OCI-LY7 (cell line): ENCODE measurements around the gene LRRC56.

Experiments used
- EZH2phosphoT487 ChIP-seq: fragments of 200-600 bp; sonication (generic); IDR thresholded peaks from 2 replicates; pipeline ENCODE4 v1.6.1; 2018; ENCODE audit warnings: low read depth, borderline replicate concordance, mild to moderate bottlenecking, mixed run types, antibody characterized with exemption, low read length, moderate library complexity, mixed read lengths
- TF ChIP-seq, protein P1 (sequence below): fragments of 200-600 bp; sonication (generic); conservative IDR thresholded peaks from 2 replicates; pipeline ENCODE4 v1.5.1; 2014; ENCODE audit warnings: mild to moderate bottlenecking, antibody characterized with exemption, low read length, moderate library complexity, mixed read lengths

GRCh38 chr11:550021-550745, 12.9 kb downstream of the LRRC56 start:
- TF ChIP-seq, protein P1, sequence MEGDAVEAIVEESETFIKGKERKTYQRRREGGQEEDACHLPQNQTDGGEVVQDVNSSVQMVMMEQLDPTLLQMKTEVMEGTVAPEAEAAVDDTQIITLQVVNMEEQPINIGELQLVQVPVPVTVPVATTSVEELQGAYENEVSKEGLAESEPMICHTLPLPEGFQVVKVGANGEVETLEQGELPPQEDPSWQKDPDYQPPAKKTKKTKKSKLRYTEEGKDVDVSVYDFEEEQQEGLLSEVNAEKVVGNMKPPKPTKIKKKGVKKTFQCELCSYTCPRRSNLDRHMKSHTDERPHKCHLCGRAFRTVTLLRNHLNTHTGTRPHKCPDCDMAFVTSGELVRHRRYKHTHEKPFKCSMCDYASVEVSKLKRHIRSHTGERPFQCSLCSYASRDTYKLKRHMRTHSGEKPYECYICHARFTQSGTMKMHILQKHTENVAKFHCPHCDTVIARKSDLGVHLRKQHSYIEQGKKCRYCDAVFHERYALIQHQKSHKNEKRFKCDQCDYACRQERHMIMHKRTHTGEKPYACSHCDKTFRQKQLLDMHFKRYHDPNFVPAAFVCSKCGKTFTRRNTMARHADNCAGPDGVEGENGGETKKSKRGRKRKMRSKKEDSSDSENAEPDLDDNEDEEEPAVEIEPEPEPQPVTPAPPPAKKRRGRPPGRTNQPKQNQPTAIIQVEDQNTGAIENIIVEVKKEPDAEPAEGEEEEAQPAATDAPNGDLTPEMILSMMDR = no peak
- no peak for TF ChIP-seq EZH2phosphoT487
